Body of pancreas (tissue), 4 donors: ENCODE measurements around the gene LELP1. TPM values are rescaled to one million over a fixed set of nuclear protein-coding genes. Genes with fewer than 3 reads are reported as not detected.

Experiments used
- ATAC-seq: fragments of 150-250 bp; one replicate; pipeline ENCODE4 v1.9.1; 2016
- DNase-seq, 4 donors: peaks; one replicate each; pipeline ENCODE4 v3.0.0-alpha.2; 2019
- H3K27ac ChIP-seq, 4 donors: fragments of 200-600 bp; sonication (generic); 1 replicate in 3 of 4; 2 replicates in 1 of 4; pipeline versions ENCODE4 v1.5.1 to v1.6.1; 2016 to 2019; ENCODE audit warnings: mild to moderate bottlenecking in 1 of 4, mixed read lengths in 1 of 4, moderate library complexity in 1 of 4
- H3K27me3 ChIP-seq, 2 donors: fragments of 200-600 bp; sonication (generic); one replicate each; pipeline ENCODE4 v1.6.0; 2016; ENCODE audit warnings: mild to moderate bottlenecking in 1 of 2
- H3K36me3 ChIP-seq, 2 donors: fragments of 200-600 bp; sonication (generic); replicated peaks in 1 of 2; 2 replicates each; pipeline ENCODE4 v1.5.1; 2016; ENCODE audit warnings: low read depth in 2 of 2; ENCODE audit not compliant: insufficient read depth in 1 of 2
- H3K4me1 ChIP-seq: fragments of 200-600 bp; sonication (generic); one replicate; pipeline ENCODE4 v1.6.0; 2016
- H3K4me3 ChIP-seq, 2 donors: fragments of 200-600 bp; sonication (generic); 1 replicate in 1 of 2; 2 replicates in 1 of 2; pipeline ENCODE4 v1.5.1; 2016 to 2019
- H3K9me3 ChIP-seq, 3 donors: fragments of 200-600 bp; sonication (generic); 1 replicate in 2 of 3; 2 replicates in 1 of 3; pipeline ENCODE4 v1.5.1; 2016
- CTCF ChIP-seq, 7 experiments: fragments of 450-650 bp in 4 of 7; fragments of 200-600 bp in 3 of 7; sonication (generic) in 3 of 7; IDR thresholded peaks; one replicate each; pipeline ENCODE4 v1.5.1; 2016 to 2019; ENCODE audit warnings: antibody characterized with exemption in 7 of 7
- POLR2A ChIP-seq, 3 donors: fragments of 450-650 bp; IDR thresholded peaks; one replicate each; pipeline ENCODE4 v1.6.1; 2016; ENCODE audit warnings: antibody characterized with exemption in 3 of 3, mild to moderate bottlenecking in 2 of 3
- WGBS, 2 donors: methylation state at CpG; one replicate each; pipeline ENCODE4 v1.1.5; 2017; 5-methylcytosine and 5-hydroxymethylcytosine counted together
- intact Hi-C: fragments of 100-400 bp; cut with DNase I; formaldehyde crosslinking; loops from one replicate; pipeline ENCODE4 v1.15.1; 2023
- total RNA-seq, 2 donors: library from RNA; depleted of rRNA; stranded (reverse); fragments of >200 nt; gene quantifications; one replicate each; pipeline ENCODE4 v1.1.0, GENCODE V29; 2016

Gene LELP1
- total RNA-seq, 2 donors from 2014 or later = not detected

- no peak overlapping the region for H3K27ac ChIP-seq
- H3K4me3 ChIP-seq = no peak overlapping the region
- DNase-seq = no peak
- ATAC-seq = no peak
- no peaks in the 10 kb centered on the region for H3K4me1 ChIP-seq
- H3K36me3 ChIP-seq = no peaks in the 10 kb centered on the region
- H3K9me3 ChIP-seq = no peaks in the 10 kb centered on the region
- intact Hi-C loops = no loop called here
- 43 to 67% methylated on average over 4 of the region's 4 CpGs for WGBS, 2 donors
- no peaks in the 10 kb centered on the region for H3K27me3 ChIP-seq
- no peak for TF ChIP-seq CTCF (IDR thresholded peaks at IDR 0.05)
- TF ChIP-seq POLR2A (IDR thresholded peaks at IDR 0.05) = no peak
Observed at GRCh38 chr1:153195216-153195615, 8.0 kb upstream of the LELP1 start.

DNA sequence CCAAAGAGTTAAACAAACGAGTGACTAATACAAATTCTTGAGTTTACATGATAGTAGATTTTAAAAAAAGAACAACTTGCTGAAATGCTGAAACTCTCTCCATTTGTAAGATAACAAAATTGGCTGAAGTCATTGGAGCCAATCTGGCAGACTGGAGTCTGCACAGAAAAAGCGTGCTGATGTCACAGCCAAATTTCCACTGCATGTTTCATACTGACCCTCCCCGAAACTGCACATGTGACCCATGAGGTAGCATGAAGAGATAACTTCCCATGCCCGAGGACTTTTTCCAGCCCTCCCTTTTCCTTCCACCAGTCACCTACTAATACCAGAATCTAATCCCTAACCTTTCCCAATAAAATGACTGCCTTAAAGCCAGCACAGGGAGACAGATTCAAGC lies 1.2 kb upstream of the LELP1 start:
- H3K4me1 ChIP-seq = no peaks in the 10 kb centered on the region
- H3K27me3 ChIP-seq = no peaks in the 10 kb centered on the region
- H3K27ac ChIP-seq = no peak overlapping the region
- WGBS, 2 donors = 56 to 58% methylated on average over 4 of the region's 4 CpGs
- ATAC-seq = no peak
- H3K4me3 ChIP-seq = no peak overlapping the region
- no peaks in the 10 kb centered on the region for H3K9me3 ChIP-seq
- TF ChIP-seq POLR2A (IDR thresholded peaks at IDR 0.05) (no peak), CTCF (IDR thresholded peaks at IDR 0.05) (no peak)
- DNase-seq = no peak
- intact Hi-C loops = no loop called here
- H3K36me3 ChIP-seq = no peaks in the 10 kb centered on the region

- WGBS, 2 donors = 72 to 86% methylated on average over 9 of the region's 9 CpGs
- TF ChIP-seq CTCF (IDR thresholded peaks at IDR 0.05) (no peak), POLR2A (IDR thresholded peaks at IDR 0.05) (no peak)
- H3K4me3 ChIP-seq = no peak overlapping the region
- no peaks in the 10 kb centered on the region for H3K9me3 ChIP-seq
- no peaks in the 10 kb centered on the region for H3K4me1 ChIP-seq
- no peak overlapping the region for H3K27ac ChIP-seq
- intact Hi-C loops = no loop called here
- DNase-seq = no peak
- H3K36me3 ChIP-seq = no peaks in the 10 kb centered on the region
- H3K27me3 ChIP-seq = no peaks in the 10 kb centered on the region
- ATAC-seq = no peak
Observed at GRCh38 chr1:153206631-153207030, 3.4 kb downstream of the LELP1 start.

GRCh38 chr1:153210206-153210605 lies 7.0 kb downstream of the LELP1 start:
- DNase-seq (no peak), ATAC-seq (no peak)
- TF ChIP-seq CTCF (IDR thresholded peaks at IDR 0.05) (no peak), POLR2A (IDR thresholded peaks at IDR 0.05) (no peak)
- Histone ChIP-seq H3K4me1 (no peaks in the 10 kb centered on the region), H3K27ac (no peak overlapping the region), H3K36me3 (no peaks in the 10 kb centered on the region), H3K27me3 (no peaks in the 10 kb centered on the region), H3K9me3 (no peaks in the 10 kb centered on the region), H3K4me3 (no peak overlapping the region)
- WGBS, 2 donors = 35 to 38% methylated on average over 7 of the region's 7 CpGs
- intact Hi-C loops = no loop called here

DNA sequence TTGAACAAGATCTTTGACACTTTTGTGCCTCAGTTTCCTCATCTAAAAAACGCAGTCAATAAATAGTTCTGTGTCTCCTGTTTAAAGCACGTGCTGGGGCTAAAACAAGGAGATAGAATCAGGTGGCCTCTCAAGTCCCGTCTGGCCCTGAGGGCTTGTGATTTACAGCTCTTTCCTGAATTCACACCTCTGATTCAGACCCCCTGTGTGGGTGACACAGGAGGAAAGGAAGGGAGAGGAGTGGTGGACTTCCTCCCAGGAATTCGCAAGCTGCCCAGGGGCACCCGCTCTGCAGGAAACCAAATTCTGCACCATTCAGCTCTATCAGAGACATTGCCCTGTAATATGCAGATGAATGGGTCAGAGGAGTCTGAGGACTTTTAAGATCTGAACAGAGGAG lies 9.0 kb downstream of the LELP1 start:
- 40 to 47% methylated on average over 5 of the region's 5 CpGs for WGBS, 2 donors

More for the DNA sequence above, 9.0 kb downstream of the LELP1 start:
- ATAC-seq = no peak
- no peak for TF ChIP-seq CTCF (IDR thresholded peaks at IDR 0.05)
- TF ChIP-seq POLR2A (IDR thresholded peaks at IDR 0.05) = no peak
- Histone ChIP-seq H3K9me3 (no peaks in the 10 kb centered on the region), H3K27me3 (no peaks in the 10 kb centered on the region), H3K27ac (no peak overlapping the region), H3K4me1 (no peaks in the 10 kb centered on the region), H3K4me3 (no peak overlapping the region), H3K36me3 (no peaks in the 10 kb centered on the region)
- no peak for DNase-seq
- intact Hi-C loops = no loop called here
